GM19025 (cell line): ENCODE results near the gene ARID3C.
"Not testable (repeated sequence)": the region's sequence is repeated elsewhere in the genome, so short reads cannot be mapped to it uniquely, and the experiment has no call there.

Experiments
- ATAC-seq: cut with Tn5 transposase; IDR thresholded peaks from one replicate; pipeline ENCODE4 v1.9.1; 2021; ENCODE audit warnings: mild to moderate bottlenecking, low read depth, moderate library complexity; ENCODE audit not compliant: unreplicated experiment

The ARID3C gene

GRCh38 chr9:34653151-34654072, 24.5 kb upstream of the ARID3C start:
- ATAC-seq: no peak

- no peak for ATAC-seq
These were observed 23.7 kb upstream of the ARID3C start for GRCh38 chr9:34652602-34653000.

GRCh38 chr9:34651876-34652601, 23.2 kb upstream of the ARID3C start, which contains the start of gene IL11RA:
IL11RA (plus strand) TSS chr9:34652185; CDS start chr9:34655218, 3,033 bp downstream.
- ATAC-seq: no peak

GRCh38 chr9:34651321-34651720, 22.5 kb upstream of the ARID3C start:
- no peak for ATAC-seq

GRCh38 chr9:34650816-34651215, 21.9 kb upstream of the ARID3C start:
- ATAC-seq: no peak

GRCh38 chr9:34648673-34649072, 19.8 kb upstream of the ARID3C start:
- ATAC-seq: no peak

- ATAC-seq: no peak
These were observed 18.8 kb upstream of the ARID3C start for GRCh38 chr9:34647651-34648050.

GRCh38 chr9:34647084-34647403, 18.2 kb upstream of the ARID3C start:
- no peak for ATAC-seq

- ATAC-seq: peak; percentile 86
These were observed 17.6 kb upstream of the ARID3C start, which contains the start of gene GALT for GRCh38 chr9:34646211-34647083. GALT (plus strand) TSS chr9:34646675; CDS start chr9:34646705, 30 bp downstream.

- no peak for ATAC-seq
These were observed 16.0 kb upstream of the ARID3C start for GRCh38 chr9:34644766-34645314.

GRCh38 chr9:34642679-34643078, 13.8 kb upstream of the ARID3C start:
- ATAC-seq: no peak

GRCh38 chr9:34639322-34639721, 10.5 kb upstream of the ARID3C start:
- ATAC-seq: not testable (repeated sequence)

- no peak for ATAC-seq
These were observed 9.2 kb upstream of the ARID3C start for GRCh38 chr9:34638138-34638445.

- peak; percentile 92 for ATAC-seq
These were observed 8.7 kb upstream of the ARID3C start, which contains the start of gene SIGMAR1 for GRCh38 chr9:34637356-34638137. SIGMAR1 (minus strand) TSS chr9:34637787; CDS start chr9:34637697, 90 bp downstream.

- ATAC-seq: no peak
These were observed 8.0 kb upstream of the ARID3C start for GRCh38 chr9:34636791-34637355.

- no peak for ATAC-seq
These were observed 6.7 kb upstream of the ARID3C start for GRCh38 chr9:34635556-34635955.

GRCh38 chr9:34634551-34635248, 5.8 kb upstream of the ARID3C start:
- no peak for ATAC-seq

GRCh38 chr9:34633851-34634550, 5.1 kb upstream of the ARID3C start:
- no peak for ATAC-seq
